IMR-90 (cell line): ENCODE data around the gene SNRPF. TPM values are rescaled to one million over a fixed set of nuclear protein-coding genes. Genes with fewer than 3 reads are reported as not detected.

Experiments
- ATAC-seq: fragments of 200-7000 bp; cut with Tn5 transposase; 2 replicates; pipeline ENCODE4 v1.9.1; 2020; ENCODE audit warnings: low read depth, mild to moderate bottlenecking, moderate library complexity
- BruUV-seq: library from RNA; stranded (reverse); fragments of 400-500 nt; replicated peaks from 2 replicates; lab custom pipeline; 2021; lab: Mats Ljungman, UMichigan
- CTCF ChIA-PET: fragments of 300-600 bp; formaldehyde crosslinking; extraction: SDS; loops from one replicate; lab custom pipeline; 2021; ENCODE audit warnings: antibody characterized with exemption; lab: Yijun Ruan, JAX
- POLR2A ChIA-PET: fragments of 300-600 bp; sonication (Branson Sonifier 250); formaldehyde crosslinking; loops from one replicate; lab custom pipeline; 2022; ENCODE audit warnings: antibody characterized with exemption; ENCODE audit not compliant: unreplicated experiment; lab: Charles Lee
- DNase-seq: peaks from one replicate; pipeline ENCODE4 v3.0.0; 2013
- H2AFZ ChIP-seq: replicated peaks from 2 replicates; pipeline ENCODE3; 2013; ENCODE audit warnings: low read length, mild to moderate bottlenecking; ENCODE audit not compliant: poor library complexity
- H2AK5ac ChIP-seq: 2 replicates; pipeline ENCODE4 v1.6.1; 2013; ENCODE audit warnings: low read depth, low read length, inconsistent platforms
- H2AK9ac ChIP-seq: replicated peaks from 2 replicates; pipeline ENCODE3; 2013; ENCODE audit warnings: mild to moderate bottlenecking, low read depth, low read length, moderate library complexity; ENCODE audit not compliant: poor library complexity
- H2BK120ac ChIP-seq: 2 replicates; pipeline ENCODE4 v1.6.1; 2013; ENCODE audit warnings: low read depth, low read length, inconsistent platforms
- H2BK15ac ChIP-seq: 3 replicates; pipeline ENCODE4 v1.6.1; 2013; ENCODE audit warnings: low read depth, low read length, inconsistent platforms
- H2BK20ac ChIP-seq: 2 replicates; pipeline ENCODE4 v1.6.1; 2013; ENCODE audit warnings: low read depth, mild to moderate bottlenecking, inconsistent platforms, low read length, moderate library complexity
- H2BK5ac ChIP-seq: 2 replicates; pipeline ENCODE4 v1.6.1; 2013; ENCODE audit warnings: mild to moderate bottlenecking, low read depth, low read length, inconsistent platforms; ENCODE audit not compliant: poor library complexity, severe bottlenecking
- H3K14ac ChIP-seq: replicated peaks from 2 replicates; pipeline ENCODE4 v1.6.1; 2013; ENCODE audit warnings: low read depth, low read length, inconsistent platforms
- H3K18ac ChIP-seq: 2 replicates; pipeline ENCODE4 v1.6.1; 2013; ENCODE audit warnings: low read depth, low read length, control low read depth
- H3K23ac ChIP-seq: 2 replicates; pipeline ENCODE4 v1.6.1; 2013; ENCODE audit warnings: low read depth, low read length, inconsistent platforms
- H3K27ac ChIP-seq: 2 replicates; pipeline ENCODE4 v1.5.1; 2013; ENCODE audit warnings: mild to moderate bottlenecking, control low read depth, low read length; ENCODE audit not compliant: insufficient read depth
- H3K27me3 ChIP-seq: 2 replicates; pipeline ENCODE4 v1.6.1; 2013; ENCODE audit warnings: low read length; ENCODE audit not compliant: control insufficient read depth, insufficient read depth
- H3K36me3 ChIP-seq: 2 replicates; pipeline ENCODE4 v1.6.1; 2013; ENCODE audit warnings: low read length, mixed read lengths; ENCODE audit not compliant: control insufficient read depth, insufficient read depth
- H3K4ac ChIP-seq: 2 replicates; pipeline ENCODE4 v1.6.1; 2013; ENCODE audit warnings: low read depth, low read length, inconsistent platforms
- H3K4me1 ChIP-seq: 2 replicates; pipeline ENCODE4 v1.6.1; 2013; ENCODE audit warnings: low read length, mixed read lengths; ENCODE audit not compliant: control insufficient read depth, insufficient read depth
- H3K4me2 ChIP-seq: 2 replicates; pipeline ENCODE4 v1.6.1; 2013; ENCODE audit warnings: low read depth, mild to moderate bottlenecking, control low read depth, low read length, moderate library complexity
- H3K4me3 ChIP-seq: 2 replicates; pipeline ENCODE4 v1.5.1; 2013; ENCODE audit warnings: low read depth, mild to moderate bottlenecking, control low read depth, low read length, moderate library complexity; ENCODE audit not compliant: insufficient read depth
- H3K56ac ChIP-seq: 2 replicates; pipeline ENCODE4 v1.6.1; 2013; ENCODE audit warnings: low read length, inconsistent platforms; ENCODE audit not compliant: insufficient read depth; ENCODE audit errors: extremely low read depth
- H3K79me1 ChIP-seq, 2 experiments: 2 replicates each; pipeline ENCODE4 v1.6.1; 2013; ENCODE audit warnings: low read length in 2 of 2, inconsistent platforms in 1 of 2, low read depth in 1 of 2
- H3K9ac ChIP-seq: 2 replicates; pipeline ENCODE4 v1.6.1; 2013; ENCODE audit warnings: low read depth, low read length, control low read depth
- H3K9me1 ChIP-seq: 2 replicates; pipeline ENCODE4 v1.6.1; 2013; ENCODE audit warnings: low read length, inconsistent platforms; ENCODE audit not compliant: insufficient read depth
- H3K9me3 ChIP-seq: 2 replicates; pipeline ENCODE4 v1.6.1; 2013; ENCODE audit warnings: low read length; ENCODE audit not compliant: control insufficient read depth, insufficient read depth
- H4K20me1 ChIP-seq: 2 replicates; pipeline ENCODE4 v1.6.1; 2013; ENCODE audit warnings: low read length, inconsistent platforms; ENCODE audit not compliant: insufficient read depth
- H4K5ac ChIP-seq: 2 replicates; pipeline ENCODE4 v1.6.1; 2013; ENCODE audit warnings: mild to moderate bottlenecking, low read depth, low read length, control low read depth
- H4K8ac ChIP-seq, 2 experiments: 2 replicates each; pipeline ENCODE4 v1.6.1; 2013; ENCODE audit warnings: low read depth in 2 of 2, low read length in 2 of 2, control low read depth in 1 of 2, inconsistent platforms in 1 of 2
- H4K91ac ChIP-seq: 2 replicates; pipeline ENCODE4 v1.6.1; 2013; ENCODE audit warnings: low read depth, low read length, inconsistent platforms; ENCODE audit not compliant: insufficient read depth
- BHLHE40 ChIP-seq: fragments of 150-350 bp; IDR thresholded peaks from 2 replicates; pipeline ENCODE4 v1.6.1; 2016; ENCODE audit warnings: mild to moderate bottlenecking, low read depth, low read length
- MAFK ChIP-seq: IDR thresholded peaks from 2 replicates; pipeline ENCODE4 v1.6.1; 2012; ENCODE audit warnings: low read depth, low read length, improper control_type of control experiment
- MXI1 ChIP-seq: IDR thresholded peaks from 2 replicates; pipeline ENCODE4 v1.6.1; 2012; ENCODE audit warnings: low read depth, mild to moderate bottlenecking, low read length, moderate library complexity, borderline replicate concordance
- NFE2L2 ChIP-seq: fragments of 150-350 bp; IDR thresholded peaks from 2 replicates; pipeline ENCODE4 v1.6.1; 2016; ENCODE audit warnings: low read depth, mild to moderate bottlenecking, low read length
- POLR2A ChIP-seq: IDR thresholded peaks from 2 replicates; pipeline ENCODE4 v1.6.1; 2012; ENCODE audit warnings: mild to moderate bottlenecking, low read depth, low read length
- RAD21 ChIP-seq: IDR thresholded peaks from 2 replicates; pipeline ENCODE4 v1.6.1; 2012; ENCODE audit warnings: low read length, improper control_type of control experiment
- RCOR1 ChIP-seq: IDR thresholded peaks from 2 replicates; pipeline ENCODE4 v1.6.1; 2012; ENCODE audit warnings: mild to moderate bottlenecking, low read length, improper control_type of control experiment; ENCODE audit not compliant: insufficient replicate concordance
- RFX5 ChIP-seq: IDR thresholded peaks from 2 replicates; pipeline ENCODE4 v1.8.0; 2012; ENCODE audit warnings: low read depth, mild to moderate bottlenecking, low read length, moderate library complexity
- SMC3 ChIP-seq: fragments of 150-350 bp; IDR thresholded peaks from 2 replicates; pipeline ENCODE4 v1.6.1; 2016; ENCODE audit warnings: low read depth, mild to moderate bottlenecking, antibody characterized with exemption, low read length, moderate library complexity
- WGBS, 2 experiments: methylation state at CpG; one replicate each; pipeline versions ENCODE4 v1.1.5 to v1.1.7; 2013; ENCODE audit warnings: missing lambda C conversion rate in 2 of 2; ENCODE audit not compliant: insufficient read length in 1 of 2; ENCODE audit errors: extremely low coverage in 2 of 2; 5-methylcytosine and 5-hydroxymethylcytosine counted together
- dilution Hi-C: fragments of 300-500 bp; cut with HindIII; formaldehyde crosslinking; loops from one replicate; pipeline ENCODE4 v1.14.3; 2018; ENCODE audit warnings: low sequenced_read_pairs; ENCODE audit not compliant: unreplicated experiment
- in situ Hi-C: fragments of 300-500 bp; cut with MboI; formaldehyde crosslinking; loops from 3 replicates; pipeline ENCODE4 v1.14.3; 2019; ENCODE audit warnings: low sequenced_read_pairs, inconsistent platforms, mixed read lengths
- intact Hi-C: fragments of 100-400 bp; cut with micrococcal nuclease; formaldehyde crosslinking; loops from 2 replicates; pipeline ENCODE4 v1.10.0; 2022
- polyA plus RNA-seq, 3 experiments: library from polyadenylated mRNA; depleted of rRNA; stranded (reverse); fragments of >200 nt; gene quantifications; 2 replicates each; pipeline ENCODE4 v1.2.3, GENCODE V29; 2012; ENCODE audit warnings: low replicate concordance in 1 of 3
- total RNA-seq: library from RNA; depleted of rRNA; stranded (reverse); fragments of >200 nt; gene quantifications from 2 replicates; pipeline ENCODE4 v1.2.3, GENCODE V29; 2012
- TF ChIP-seq, protein P1 (sequence below): conservative IDR thresholded peaks from 2 replicates; pipeline ENCODE4 v1.5.1; 2012; ENCODE audit warnings: mild to moderate bottlenecking, low read depth, low read length, improper control_type of control experiment
- TF ChIP-seq, protein P2 (sequence below): fragments of 150-350 bp; IDR thresholded peaks from 2 replicates; pipeline ENCODE4 v1.6.1; 2016; ENCODE audit warnings: low read depth, mild to moderate bottlenecking, low read length, moderate library complexity, borderline replicate concordance

The SNRPF gene
- total and polyA plus RNA-seq, 2 of the 4 experiments (the other 2 are of a cell fraction) = 5.0 to 27.9 TPM

DNA sequence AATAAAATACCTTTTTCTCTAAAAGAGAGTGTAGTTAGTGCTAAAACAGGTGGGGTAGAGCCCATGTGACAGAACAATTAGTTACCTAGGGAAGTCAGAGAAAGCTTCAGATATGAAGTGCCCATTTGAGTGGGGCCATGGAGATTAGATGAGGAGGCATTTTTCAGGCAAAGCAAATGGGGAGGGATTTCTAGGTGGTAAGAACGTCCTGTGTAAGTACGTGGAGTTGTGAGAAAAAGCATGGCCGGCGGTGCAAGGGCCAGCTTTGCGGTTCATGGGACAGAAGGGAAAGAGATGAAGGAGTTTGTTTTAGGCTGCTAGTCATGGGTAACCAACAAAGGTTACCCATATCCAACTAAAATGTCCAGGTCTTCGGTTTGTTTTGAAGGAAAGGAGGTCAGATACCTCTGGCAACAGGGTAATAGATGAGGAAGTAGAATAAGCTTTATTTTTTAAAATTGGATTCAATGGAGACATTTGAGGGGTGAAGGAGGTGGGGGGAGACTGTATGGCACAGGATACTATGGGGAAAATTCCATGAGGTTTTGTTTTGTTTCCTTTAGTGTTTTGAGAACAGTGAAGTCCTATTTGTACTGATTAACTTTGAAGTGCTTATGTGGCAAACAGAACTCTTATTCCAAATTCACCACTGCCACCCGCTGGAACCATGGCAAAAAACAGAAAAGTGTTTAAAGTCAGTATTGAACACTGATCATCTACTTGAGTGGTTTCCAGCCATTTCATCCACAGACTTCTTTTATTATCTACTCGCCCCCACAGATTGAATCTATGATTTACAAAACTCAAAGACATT is 10.0 kb upstream of the SNRPF start (continued):
- TF ChIP-seq, protein P1, sequence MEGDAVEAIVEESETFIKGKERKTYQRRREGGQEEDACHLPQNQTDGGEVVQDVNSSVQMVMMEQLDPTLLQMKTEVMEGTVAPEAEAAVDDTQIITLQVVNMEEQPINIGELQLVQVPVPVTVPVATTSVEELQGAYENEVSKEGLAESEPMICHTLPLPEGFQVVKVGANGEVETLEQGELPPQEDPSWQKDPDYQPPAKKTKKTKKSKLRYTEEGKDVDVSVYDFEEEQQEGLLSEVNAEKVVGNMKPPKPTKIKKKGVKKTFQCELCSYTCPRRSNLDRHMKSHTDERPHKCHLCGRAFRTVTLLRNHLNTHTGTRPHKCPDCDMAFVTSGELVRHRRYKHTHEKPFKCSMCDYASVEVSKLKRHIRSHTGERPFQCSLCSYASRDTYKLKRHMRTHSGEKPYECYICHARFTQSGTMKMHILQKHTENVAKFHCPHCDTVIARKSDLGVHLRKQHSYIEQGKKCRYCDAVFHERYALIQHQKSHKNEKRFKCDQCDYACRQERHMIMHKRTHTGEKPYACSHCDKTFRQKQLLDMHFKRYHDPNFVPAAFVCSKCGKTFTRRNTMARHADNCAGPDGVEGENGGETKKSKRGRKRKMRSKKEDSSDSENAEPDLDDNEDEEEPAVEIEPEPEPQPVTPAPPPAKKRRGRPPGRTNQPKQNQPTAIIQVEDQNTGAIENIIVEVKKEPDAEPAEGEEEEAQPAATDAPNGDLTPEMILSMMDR = peak; percentile 50
- TF ChIP-seq BHLHE40 = no peak

DNA sequence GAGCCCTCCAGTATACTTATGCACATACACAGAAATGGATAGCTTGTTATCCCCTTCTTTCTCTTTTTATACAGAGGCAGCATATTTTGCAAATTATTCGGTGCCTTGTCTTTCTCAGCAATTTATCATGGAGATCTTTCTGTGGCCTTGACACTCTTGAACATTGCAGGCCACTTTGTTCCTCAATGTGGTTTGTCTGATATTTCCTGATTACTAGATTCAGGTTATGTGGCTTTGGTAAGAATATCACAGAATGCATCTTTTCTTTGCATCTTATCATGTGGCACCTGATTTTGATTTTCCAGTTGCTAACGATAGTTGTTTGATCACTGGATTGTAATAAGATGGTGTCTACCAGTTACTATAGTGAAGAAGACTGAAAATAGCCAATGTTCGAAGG is 7.1 kb upstream of the SNRPF start:
- Histone ChIP-seq H2AK5ac (no peak overlapping the region), H4K91ac (no peak overlapping the region), H4K5ac (no peak overlapping the region), H3K4ac (no peak overlapping the region), H2AFZ (no peak overlapping the region), H2BK15ac (no peak overlapping the region), H2BK120ac (no peak overlapping the region), H2AK9ac (no peak overlapping the region), H3K18ac (no peak overlapping the region), H3K14ac (no peak overlapping the region), H3K27me3 (peaks cover 8% of the 10 kb centered on the region), H3K36me3 (no peaks in the 10 kb centered on the region), H3K79me1 (no peaks in the 10 kb centered on the region), H3K9me1 (no peaks in the 10 kb centered on the region), H3K56ac (no peak overlapping the region), H3K4me1 (no peaks in the 10 kb centered on the region), H3K27ac (no peak overlapping the region), H3K4me2 (no peak overlapping the region), H4K20me1 (no peaks in the 10 kb centered on the region), H2BK5ac (no peak overlapping the region), H3K23ac (no peak overlapping the region), H2BK20ac (no peak overlapping the region), H3K9ac (no peak overlapping the region), H4K8ac (no peak overlapping the region), H3K9me3 (no peaks in the 10 kb centered on the region), H3K4me3 (no peak overlapping the region)
- no peak for ATAC-seq
- dilution Hi-C loops = no loop called here
- DNase-seq = no peak
- intact Hi-C loops = no loop called here
- ChIA-PET CTCF (no interaction called here), POLR2A (no interaction called here)
- BruUV-seq = no TSS peak
- WGBS, 2 experiments = no CpG with 5 or more reads among the region's 3 CpGs
- in situ Hi-C loops = no loop called here
- TF ChIP-seq RFX5 = no peak
- TF ChIP-seq SMC3 = no peak
- TF ChIP-seq MXI1 = no peak
- TF ChIP-seq, protein P1 = no peak
- no peak for TF ChIP-seq MAFK
- no peak for TF ChIP-seq POLR2A
- TF ChIP-seq, protein P2, sequence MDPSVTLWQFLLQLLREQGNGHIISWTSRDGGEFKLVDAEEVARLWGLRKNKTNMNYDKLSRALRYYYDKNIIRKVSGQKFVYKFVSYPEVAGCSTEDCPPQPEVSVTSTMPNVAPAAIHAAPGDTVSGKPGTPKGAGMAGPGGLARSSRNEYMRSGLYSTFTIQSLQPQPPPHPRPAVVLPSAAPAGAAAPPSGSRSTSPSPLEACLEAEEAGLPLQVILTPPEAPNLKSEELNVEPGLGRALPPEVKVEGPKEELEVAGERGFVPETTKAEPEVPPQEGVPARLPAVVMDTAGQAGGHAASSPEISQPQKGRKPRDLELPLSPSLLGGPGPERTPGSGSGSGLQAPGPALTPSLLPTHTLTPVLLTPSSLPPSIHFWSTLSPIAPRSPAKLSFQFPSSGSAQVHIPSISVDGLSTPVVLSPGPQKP = no peak
- TF ChIP-seq RCOR1 = no peak
- no peak for TF ChIP-seq NFE2L2
- TF ChIP-seq RAD21 = no peak
